ENCODE measurements around the gene AP2A2. TPM values are rescaled to one million over a fixed set of nuclear protein-coding genes. Genes with fewer than 3 reads are reported as not detected.

AP2A2 gene
- total RNA-seq, 4 donors from 2014 or later = 45.4 to 107 (median 76.8) TPM

GRCh38 chr11:914747-915501, 10.7 kb upstream of the AP2A2 start:
- H3K4me1 ChIP-seq = peaks cover 17% of the 10 kb centered on the region
- no peaks in the 10 kb centered on the region for H3K9me3 ChIP-seq
- peak overlapping the region; percentile 47 for H3K27ac ChIP-seq
- WGBS = 68% methylated on average over 12 of the region's 21 CpGs
- TF ChIP-seq POLR2A (IDR thresholded peaks at IDR 0.05) (no peak), POLR2AphosphoS5 (IDR thresholded peaks at IDR 0.05) (no peak), EP300 (IDR thresholded peaks at IDR 0.05) (no peak), CTCF (IDR thresholded peaks at IDR 0.05) (no peak)
- peak overlapping the region; percentile 12 for H3K4me3 ChIP-seq
- H3K27me3 ChIP-seq = no peaks in the 10 kb centered on the region
- DNase-seq (ENCODE audit: low spot score in 2 of 2) = peak in 1 of 2 donors; percentile 85
- no peaks in the 10 kb centered on the region for H3K36me3 ChIP-seq

GRCh38 chr11:917426-917825, 8.2 kb upstream of the AP2A2 start:
- WGBS = 77% methylated on average over 8 of the region's 8 CpGs
- DNase-seq (ENCODE audit: low spot score in 2 of 2) = no peak
- no peaks in the 10 kb centered on the region for H3K36me3 ChIP-seq
- H3K27me3 ChIP-seq = no peaks in the 10 kb centered on the region
- no peak overlapping the region for H3K4me3 ChIP-seq
- H3K9me3 ChIP-seq = no peaks in the 10 kb centered on the region
- no peak for TF ChIP-seq POLR2AphosphoS5 (IDR thresholded peaks at IDR 0.05)
- no peak for TF ChIP-seq CTCF (IDR thresholded peaks at IDR 0.05)
- no peak for TF ChIP-seq POLR2A (IDR thresholded peaks at IDR 0.05)
- TF ChIP-seq EP300 (IDR thresholded peaks at IDR 0.05) = no peak
- peaks cover 4% of the 10 kb centered on the region for H3K4me1 ChIP-seq
- H3K27ac ChIP-seq = no peak overlapping the region

- H3K27ac ChIP-seq = no peak overlapping the region
Measured at GRCh38 chr11:921921-922678, 3.6 kb upstream of the AP2A2 start.

GRCh38 chr11:923691-924405, 1.8 kb upstream of the AP2A2 start:
- WGBS = 73% methylated on average over 19 of the region's 19 CpGs
- TF ChIP-seq POLR2AphosphoS5 (IDR thresholded peaks at IDR 0.05) (no peak), POLR2A (IDR thresholded peaks at IDR 0.05) (no peak), EP300 (IDR thresholded peaks at IDR 0.05) (no peak), CTCF (IDR thresholded peaks at IDR 0.05) (no peak)
- H3K27ac ChIP-seq = peak overlapping the region; percentile 3
- H3K4me3 ChIP-seq = no peak overlapping the region
- H3K9me3 ChIP-seq = no peaks in the 10 kb centered on the region
- DNase-seq (ENCODE audit: low spot score in 2 of 2) = no peak
- no peaks in the 10 kb centered on the region for H3K36me3 ChIP-seq
- H3K4me1 ChIP-seq = peaks cover 35% of the 10 kb centered on the region
- H3K27me3 ChIP-seq = no peaks in the 10 kb centered on the region

More at GRCh38 chr11:921921-922678, 3.6 kb upstream of the AP2A2 start:
- TF ChIP-seq POLR2AphosphoS5 (IDR thresholded peaks at IDR 0.05) (no peak), POLR2A (IDR thresholded peaks at IDR 0.05) (no peak), CTCF (IDR thresholded peaks at IDR 0.05) (no peak), EP300 (IDR thresholded peaks at IDR 0.05) (no peak)
- Histone ChIP-seq H3K4me3 (no peak overlapping the region), H3K27me3 (no peaks in the 10 kb centered on the region), H3K9me3 (no peaks in the 10 kb centered on the region), H3K4me1 (peaks cover 20% of the 10 kb centered on the region), H3K36me3 (no peaks in the 10 kb centered on the region)
- WGBS = 78% methylated on average over 5 of the region's 15 CpGs
- no peak for DNase-seq (ENCODE audit: low spot score in 2 of 2)
